OCI-LY1 (cell line): ENCODE measurements around the gene CCDC86.

Source experiments
- H2AFZ ChIP-seq: fragments of 200-600 bp; sonication (generic), shearing (Covaris generic); 2 replicates; pipeline ENCODE4 v1.6.0; 2014; ENCODE audit warnings: antibody characterized with exemption, mild to moderate bottlenecking, low read length
- H3F3A ChIP-seq: fragments of 200-600 bp; sonication (generic), shearing (Covaris generic); 2 replicates; pipeline ENCODE4 v1.6.0; 2014; ENCODE audit warnings: mild to moderate bottlenecking, antibody characterized with exemption, low read length, moderate library complexity; ENCODE audit not compliant: insufficient read depth
- H3K27ac ChIP-seq: fragments of 200-600 bp; sonication (generic); 2 replicates; pipeline ENCODE4 v1.5.1; 2014; ENCODE audit warnings: low read length, mixed run types, mild to moderate bottlenecking, low read depth; ENCODE audit not compliant: poor library complexity, severe bottlenecking
- H3K27me3 ChIP-seq: fragments of 200-600 bp; sonication (generic); 2 replicates; pipeline ENCODE4 v1.6.0; 2014; ENCODE audit warnings: antibody characterized with exemption, mild to moderate bottlenecking, low read length, moderate library complexity; ENCODE audit not compliant: insufficient read depth
- H3K36me3 ChIP-seq: fragments of 200-600 bp; sonication (generic); 2 replicates; pipeline ENCODE4 v1.6.1; 2014; ENCODE audit warnings: mild to moderate bottlenecking, antibody characterized with exemption, low read length, moderate library complexity, mixed read lengths; ENCODE audit not compliant: insufficient read depth
- H3K4me1 ChIP-seq: fragments of 200-600 bp; sonication (generic); 2 replicates; pipeline ENCODE4 v1.5.1; 2014; ENCODE audit warnings: mild to moderate bottlenecking, low read length, moderate library complexity; ENCODE audit not compliant: insufficient read depth, severe bottlenecking
- H3K4me2 ChIP-seq: fragments of 200-600 bp; sonication (generic), shearing (Covaris generic); 2 replicates; pipeline ENCODE4 v1.6.1; 2014; ENCODE audit warnings: low read length
- H3K4me3 ChIP-seq: fragments of 200-600 bp; sonication (generic); 2 replicates; pipeline ENCODE4 v1.5.1; 2014; ENCODE audit warnings: low read length, low read depth, mild to moderate bottlenecking, mixed read lengths; ENCODE audit not compliant: poor library complexity, severe bottlenecking
- H3K79me2 ChIP-seq: fragments of 200-600 bp; shearing (Covaris generic); 2 replicates; pipeline ENCODE4 v1.6.1; 2016; ENCODE audit warnings: mixed run types, low read length, mixed read lengths; ENCODE audit not compliant: insufficient read depth
- H3K9ac ChIP-seq: fragments of 200-600 bp; sonication (generic), shearing (Covaris generic); 2 replicates; pipeline ENCODE4 v1.6.1; 2014; ENCODE audit warnings: mild to moderate bottlenecking, low read length, mixed read lengths
- H3K9me2 ChIP-seq: fragments of 200-600 bp; sonication (generic), shearing (Covaris generic); 2 replicates; pipeline ENCODE4 v1.6.1; 2014; ENCODE audit warnings: low read depth, mild to moderate bottlenecking, low read length, mixed read lengths
- H3K9me3 ChIP-seq: fragments of 200-600 bp; shearing (Covaris generic); 2 replicates; pipeline ENCODE4 v1.6.1; 2014; ENCODE audit warnings: low read length, mixed read lengths
- H4K20me1 ChIP-seq: fragments of 200-600 bp; sonication (generic), shearing (Covaris generic); 2 replicates; pipeline ENCODE4 v1.6.0; 2016; ENCODE audit warnings: mild to moderate bottlenecking, low read length; ENCODE audit not compliant: insufficient read depth
- EZH2 ChIP-seq: fragments of 200-600 bp; sonication (generic), shearing (Covaris generic); IDR thresholded peaks from 2 replicates; pipeline ENCODE4 v1.8.0; 2017; ENCODE audit warnings: borderline replicate concordance, mixed run types, mild to moderate bottlenecking, antibody characterized with exemption, low read length, moderate library complexity, mixed read lengths
- TF ChIP-seq, protein P1 (sequence below): fragments of 200-600 bp; sonication (generic), shearing (Covaris generic); IDR thresholded peaks from 2 replicates; pipeline ENCODE4 v1.5.1; 2017; ENCODE audit warnings: mild to moderate bottlenecking, antibody characterized with exemption, low read length, moderate library complexity, mixed read lengths

The CCDC86 gene

DNA sequence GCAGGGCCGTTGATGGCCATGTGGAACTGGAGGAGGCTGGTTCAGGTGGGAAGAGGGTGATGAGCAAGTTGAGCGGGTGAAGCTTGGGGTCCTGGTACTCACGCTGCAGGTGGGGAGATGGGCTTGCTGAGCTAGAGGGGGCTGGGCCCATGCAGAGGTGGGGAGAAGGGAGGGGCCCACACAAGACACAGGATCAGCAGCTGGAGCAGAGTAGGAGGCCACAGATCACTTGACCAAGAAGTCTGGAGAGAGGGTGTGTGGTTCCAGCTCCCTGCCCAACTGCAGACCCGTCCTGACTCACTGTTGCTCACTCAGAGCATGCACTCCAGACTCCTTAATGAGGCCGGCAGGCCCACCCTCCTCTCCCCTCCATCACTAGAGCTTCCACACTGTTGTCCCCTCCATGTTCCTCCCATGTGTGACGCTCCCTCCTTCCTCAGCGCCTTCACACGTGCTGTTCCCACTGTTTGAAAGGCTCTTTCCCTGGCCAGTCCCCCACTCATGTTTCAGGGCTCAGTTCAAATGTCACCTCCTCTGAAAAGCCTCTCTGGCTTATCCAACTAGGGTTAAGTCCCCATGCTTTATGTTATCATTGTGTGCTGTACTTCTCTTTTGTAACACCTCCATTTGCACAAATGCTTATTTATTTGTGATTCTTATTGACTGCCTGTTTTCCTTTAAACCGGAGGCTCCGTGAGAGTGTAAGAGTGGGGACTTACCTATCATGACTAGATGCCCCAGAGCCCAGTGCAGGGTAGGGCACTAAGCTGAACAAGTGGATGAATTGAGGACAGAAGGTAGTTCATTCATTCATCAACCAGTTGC lies 2.3 kb downstream of the CCDC86 start:
- no peaks in the 10 kb centered on the region for H3K9me3 ChIP-seq
- H3K4me2 ChIP-seq = peak overlapping the region; percentile 79
- no peaks in the 10 kb centered on the region for H4K20me1 ChIP-seq
- H2AFZ ChIP-seq = no peak overlapping the region
- peaks cover 29% of the 10 kb centered on the region for H3K36me3 ChIP-seq
- no peaks in the 10 kb centered on the region for H3K9me2 ChIP-seq
- H3K27me3 ChIP-seq = no peaks in the 10 kb centered on the region
- H3K27ac ChIP-seq = no peak overlapping the region
- H3K4me1 ChIP-seq = peaks cover 33% of the 10 kb centered on the region
- peak overlapping the region; percentile 71 for H3K4me3 ChIP-seq
- peak overlapping the region; percentile 73 for H3K9ac ChIP-seq
- H3K79me2 ChIP-seq = peaks cover 26% of the 10 kb centered on the region
- no peaks in the 10 kb centered on the region for H3F3A ChIP-seq
- TF ChIP-seq EZH2 = no peak
- TF ChIP-seq, protein P1, sequence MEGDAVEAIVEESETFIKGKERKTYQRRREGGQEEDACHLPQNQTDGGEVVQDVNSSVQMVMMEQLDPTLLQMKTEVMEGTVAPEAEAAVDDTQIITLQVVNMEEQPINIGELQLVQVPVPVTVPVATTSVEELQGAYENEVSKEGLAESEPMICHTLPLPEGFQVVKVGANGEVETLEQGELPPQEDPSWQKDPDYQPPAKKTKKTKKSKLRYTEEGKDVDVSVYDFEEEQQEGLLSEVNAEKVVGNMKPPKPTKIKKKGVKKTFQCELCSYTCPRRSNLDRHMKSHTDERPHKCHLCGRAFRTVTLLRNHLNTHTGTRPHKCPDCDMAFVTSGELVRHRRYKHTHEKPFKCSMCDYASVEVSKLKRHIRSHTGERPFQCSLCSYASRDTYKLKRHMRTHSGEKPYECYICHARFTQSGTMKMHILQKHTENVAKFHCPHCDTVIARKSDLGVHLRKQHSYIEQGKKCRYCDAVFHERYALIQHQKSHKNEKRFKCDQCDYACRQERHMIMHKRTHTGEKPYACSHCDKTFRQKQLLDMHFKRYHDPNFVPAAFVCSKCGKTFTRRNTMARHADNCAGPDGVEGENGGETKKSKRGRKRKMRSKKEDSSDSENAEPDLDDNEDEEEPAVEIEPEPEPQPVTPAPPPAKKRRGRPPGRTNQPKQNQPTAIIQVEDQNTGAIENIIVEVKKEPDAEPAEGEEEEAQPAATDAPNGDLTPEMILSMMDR = no peak

DNA sequence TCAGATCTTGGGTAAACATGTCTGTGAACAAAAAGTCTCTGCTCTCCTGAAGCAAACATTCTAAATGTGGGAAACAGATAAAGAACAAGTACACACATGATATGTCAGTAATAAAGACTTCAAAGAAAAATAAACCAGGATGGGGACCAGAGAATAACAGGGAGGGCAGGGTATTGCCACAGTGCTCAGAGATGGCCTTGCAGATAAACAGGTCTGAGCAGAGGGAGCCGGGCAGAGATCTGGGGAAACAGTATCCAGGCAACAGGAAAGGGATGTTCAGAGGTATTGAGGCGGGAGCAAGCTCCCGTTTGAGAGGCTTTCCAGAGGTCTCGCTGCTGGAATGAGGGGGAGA lies 2.9 kb downstream of the CCDC86 start:
- H3K27ac ChIP-seq = no peak overlapping the region

DNA sequence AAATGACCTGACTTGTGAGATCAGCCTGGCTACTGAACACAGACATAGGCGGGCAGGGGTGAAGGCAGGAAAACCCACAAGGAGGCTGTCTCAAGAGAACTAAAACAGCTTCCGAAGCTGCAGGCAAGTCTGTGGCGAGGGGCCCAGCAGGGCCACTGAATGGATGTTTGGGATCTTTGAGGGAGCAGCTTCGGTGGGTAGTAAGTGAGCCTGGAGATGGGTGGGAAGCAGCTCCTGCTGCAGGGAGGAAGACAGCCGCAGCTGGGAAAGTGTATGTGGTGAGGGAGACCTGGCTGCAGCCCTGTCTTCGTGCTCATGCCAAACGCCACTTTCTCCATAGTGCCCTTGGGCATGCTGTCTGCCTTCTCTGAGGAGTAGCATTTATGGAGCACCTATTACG lies 3.4 kb downstream of the CCDC86 start:
- H4K20me1 ChIP-seq = no peaks in the 10 kb centered on the region
- H3K79me2 ChIP-seq = peaks cover 26% of the 10 kb centered on the region
- no peaks in the 10 kb centered on the region for H3K9me3 ChIP-seq
- no peaks in the 10 kb centered on the region for H3K27me3 ChIP-seq
- H3K9me2 ChIP-seq = no peaks in the 10 kb centered on the region
- H3K9ac ChIP-seq = peak overlapping the region; percentile 73; the same call in 1 of the 2 replicates
- peak overlapping the region; percentile 79 for H3K4me2 ChIP-seq
- no peak overlapping the region for H3K27ac ChIP-seq
- peaks cover 40% of the 10 kb centered on the region for H3K36me3 ChIP-seq
- no peak overlapping the region for H2AFZ ChIP-seq
- TF ChIP-seq EZH2 = no peak
- peaks cover 33% of the 10 kb centered on the region for H3K4me1 ChIP-seq
- no peaks in the 10 kb centered on the region for H3F3A ChIP-seq
- peak overlapping the region; percentile 71 for H3K4me3 ChIP-seq

More for the DNA sequence above, 2.9 kb downstream of the CCDC86 start:
- peak overlapping the region; percentile 73; the same call in 1 of the 2 replicates for H3K9ac ChIP-seq
- H3K79me2 ChIP-seq = peaks cover 26% of the 10 kb centered on the region
- H3F3A ChIP-seq = no peaks in the 10 kb centered on the region
- H4K20me1 ChIP-seq = no peaks in the 10 kb centered on the region
- H2AFZ ChIP-seq = no peak overlapping the region
- H3K9me2 ChIP-seq = no peaks in the 10 kb centered on the region
- TF ChIP-seq, protein P1 = no peak
- TF ChIP-seq EZH2 = no peak
- no peaks in the 10 kb centered on the region for H3K9me3 ChIP-seq
- H3K4me1 ChIP-seq = peaks cover 33% of the 10 kb centered on the region
- H3K4me2 ChIP-seq = peak overlapping the region; percentile 79
- peaks cover 35% of the 10 kb centered on the region for H3K36me3 ChIP-seq
- H3K27me3 ChIP-seq = no peaks in the 10 kb centered on the region
- peak overlapping the region; percentile 71 for H3K4me3 ChIP-seq
